HEK293 (cell line): ENCODE measurements around the gene IQCF6.
"Not testable (repeated sequence)": the region's sequence is repeated elsewhere in the genome, so short reads cannot be mapped to it uniquely, and the experiment has no call there.

Experiments used
- CTCF ChIA-PET: fragments of 350-600 bp; formaldehyde crosslinking; extraction: SDS; loops from one replicate; lab custom pipeline; 2021; ENCODE audit warnings: antibody characterized with exemption; lab: Yijun Ruan, JAX
- POLR2A ChIA-PET: fragments of 300-600 bp; formaldehyde crosslinking; extraction: SDS; loops from one replicate; lab custom pipeline; 2020; ENCODE audit warnings: antibody characterized with exemption, inconsistent platforms; lab: Yijun Ruan, JAX
- H3K27ac ChIP-seq: fragments of 200-500 bp; sonication (Bioruptor generic); 2 replicates; pipeline ENCODE4 v1.5.1; 2014; ENCODE audit warnings: low read depth, low read length, control low read depth, inconsistent platforms; ENCODE audit errors: extremely low read depth
- H3K36me3 ChIP-seq, 2 experiments: fragments of 200-500 bp in 1 of 2; sonication (Bioruptor generic) in 1 of 2; 1 replicate in 1 of 2; 2 replicates in 1 of 2; pipeline ENCODE4 v1.5.1; 2014 to 2017; ENCODE audit warnings: inconsistent platforms in 2 of 2, low read length in 2 of 2; ENCODE audit not compliant: control insufficient read depth in 2 of 2, insufficient read depth in 1 of 2
- H3K4me1 ChIP-seq: fragments of 200-500 bp; sonication (Bioruptor generic); 2 replicates; pipeline ENCODE4 v1.5.1; 2014; ENCODE audit warnings: mild to moderate bottlenecking, low read length, inconsistent platforms; ENCODE audit not compliant: control insufficient read depth, insufficient read depth
- H3K4me3 ChIP-seq: 2 replicates; pipeline ENCODE4 v1.5.1; 2011; ENCODE audit warnings: low read depth, mild to moderate bottlenecking, control low read depth, low read length, moderate library complexity
- H3K9me3 ChIP-seq: fragments of 200-500 bp; sonication (Bioruptor generic); 2 replicates; pipeline ENCODE4 v1.5.1; 2014; ENCODE audit warnings: low read depth, low read length, inconsistent platforms; ENCODE audit not compliant: control insufficient read depth, insufficient read depth
- KLF8 ChIP-seq: fragments of 450-650 bp; formaldehyde crosslinking; IDR thresholded peaks from 2 replicates; pipeline ENCODE4 v1.5.1; 2016; ENCODE audit warnings: missing biosample characterization, missing genetic modification characterization
- PRDM10 ChIP-seq: fragments of 450-650 bp; formaldehyde crosslinking; IDR thresholded peaks from 2 replicates; pipeline ENCODE4 v1.5.1; 2016; ENCODE audit warnings: missing biosample characterization, missing genetic modification characterization
- REPIN1 ChIP-seq: fragments of 450-650 bp; formaldehyde crosslinking; IDR thresholded peaks from 2 replicates; pipeline ENCODE4 v1.5.1; 2017; ENCODE audit warnings: missing biosample characterization, missing genetic modification characterization, low read depth
- SCRT1 ChIP-seq: fragments of 450-650 bp; formaldehyde crosslinking; IDR thresholded peaks from 2 replicates; pipeline ENCODE4 v1.5.1; 2016; ENCODE audit warnings: missing biosample characterization, missing genetic modification characterization, borderline replicate concordance
- SP3 ChIP-seq: fragments of 450-650 bp; formaldehyde crosslinking; IDR thresholded peaks from 2 replicates; pipeline ENCODE4 v1.5.1; 2016; ENCODE audit warnings: missing biosample characterization, missing genetic modification characterization
- ZBTB20 ChIP-seq: fragments of 450-650 bp; formaldehyde crosslinking; IDR thresholded peaks from 2 replicates; pipeline ENCODE4 v1.5.1; 2016; ENCODE audit warnings: missing biosample characterization, missing genetic modification characterization
- ZBTB26 ChIP-seq: fragments of 450-650 bp; formaldehyde crosslinking; optimal IDR thresholded peaks from 2 replicates; pipeline ENCODE3; 2016; ENCODE audit warnings: missing biosample characterization, mild to moderate bottlenecking, missing genetic modification characterization
- ZBTB48 ChIP-seq: fragments of 450-650 bp; formaldehyde crosslinking; IDR thresholded peaks from 2 replicates; pipeline ENCODE4 v1.5.1; 2016; ENCODE audit warnings: missing biosample characterization, missing genetic modification characterization
- ZNF133 ChIP-seq: fragments of 450-650 bp; formaldehyde crosslinking; IDR thresholded peaks from 2 replicates; pipeline ENCODE4 v1.5.1; 2016; ENCODE audit warnings: missing biosample characterization, missing genetic modification characterization
- ZNF157 ChIP-seq: fragments of 450-650 bp; formaldehyde crosslinking; IDR thresholded peaks from 2 replicates; pipeline ENCODE4 v1.5.1; 2016; ENCODE audit warnings: missing biosample characterization, missing genetic modification characterization
- ZNF248 ChIP-seq: fragments of 450-650 bp; formaldehyde crosslinking; IDR thresholded peaks from 2 replicates; pipeline ENCODE4 v1.5.1; 2017; ENCODE audit warnings: missing biosample characterization, missing genetic modification characterization
- ZNF280D ChIP-seq: fragments of 450-650 bp; formaldehyde crosslinking; IDR thresholded peaks from 2 replicates; pipeline ENCODE4 v1.5.1; 2016; ENCODE audit warnings: missing biosample characterization, missing genetic modification characterization
- ZNF530 ChIP-seq: fragments of 450-650 bp; formaldehyde crosslinking; IDR thresholded peaks from 2 replicates; pipeline ENCODE4 v1.5.1; 2016; ENCODE audit warnings: low read depth, missing biosample characterization, missing genetic modification characterization
- ZNF658 ChIP-seq: fragments of 450-650 bp; formaldehyde crosslinking; IDR thresholded peaks from 2 replicates; pipeline ENCODE4; 2016; ENCODE audit warnings: missing biosample characterization, missing genetic modification characterization

The IQCF6 gene

GRCh38 chr3:51759203-51759602 is 19.8 kb downstream of the IQCF6 start:
- H3K36me3 ChIP-seq, result no peaks in the 10 kb centered on the region
- no peaks in the 10 kb centered on the region for H3K9me3 ChIP-seq
- TF ChIP-seq KLF8 (tag by site-specific recombination), result no peak

GRCh38 chr3:51753763-51754750 is 25.0 kb downstream of the IQCF6 start:
- peak; percentile 26; the same call in 1 of the 2 replicates for TF ChIP-seq ZBTB20
- H3K4me3 ChIP-seq, H3K9me3 ChIP-seq, POLR2A ChIA-PET, H3K36me3 ChIP-seq, CTCF ChIA-PET, H3K27ac ChIP-seq, H3K4me1 ChIP-seq: not testable (repeated sequence)

More at GRCh38 chr3:51759203-51759602, 19.8 kb downstream of the IQCF6 start:
- CTCF ChIA-PET, result interaction anchor here (1.0 kb wide), 1 partner anchor 40 kb away, joined by 3 read pairs; no protein-coding TSS in a partner anchor
- Histone ChIP-seq H3K4me3 (no peak overlapping the region), H3K27ac (no peak overlapping the region), H3K4me1 (no peaks in the 10 kb centered on the region)
- POLR2A ChIA-PET, result no interaction called here

- Histone ChIP-seq H3K36me3 (no peaks in the 10 kb centered on the region), H3K9me3 (no peaks in the 10 kb centered on the region), H3K4me1 (no peaks in the 10 kb centered on the region), H3K27ac (no peak overlapping the region), H3K4me3 (no peak overlapping the region)
- POLR2A ChIA-PET, result no interaction called here
- CTCF ChIA-PET, result no interaction called here
- no peak for TF ChIP-seq PRDM10
- no peak for TF ChIP-seq ZBTB26 (tag by site-specific recombination)
- no peak for TF ChIP-seq ZNF658
- TF ChIP-seq ZNF157, result no peak
- TF ChIP-seq REPIN1 (tag by site-specific recombination), result no peak
- no peak for TF ChIP-seq ZNF530 (tag by site-specific recombination)
- TF ChIP-seq SP3 (tag by site-specific recombination), result no peak
- TF ChIP-seq ZNF280D (tag by site-specific recombination), result no peak
- TF ChIP-seq ZNF248 (tag by site-specific recombination), result no peak
- no peak for TF ChIP-seq ZNF133 (tag by site-specific recombination)
- no peak for TF ChIP-seq SCRT1 (tag by site-specific recombination)
- TF ChIP-seq ZBTB48 (tag by site-specific recombination), result no peak
Observed at GRCh38 chr3:51751287-51751686, 27.8 kb downstream of the IQCF6 start.
